Stimulated activated CD4-positive, alpha-beta T cell treated with anti-CD3 and anti-CD28 coated beads, TNF-alpha, amount 100 ng/mL, for 48 hours (primary cell): ENCODE data around the gene ZBTB7C.

Experiments
- DNase-seq, 3 donors: peaks; one replicate each; pipeline ENCODE4 v3.0.0-alpha.2; 2020; ENCODE audit warnings: low read depth in 3 of 3

Gene ZBTB7C

DNA sequence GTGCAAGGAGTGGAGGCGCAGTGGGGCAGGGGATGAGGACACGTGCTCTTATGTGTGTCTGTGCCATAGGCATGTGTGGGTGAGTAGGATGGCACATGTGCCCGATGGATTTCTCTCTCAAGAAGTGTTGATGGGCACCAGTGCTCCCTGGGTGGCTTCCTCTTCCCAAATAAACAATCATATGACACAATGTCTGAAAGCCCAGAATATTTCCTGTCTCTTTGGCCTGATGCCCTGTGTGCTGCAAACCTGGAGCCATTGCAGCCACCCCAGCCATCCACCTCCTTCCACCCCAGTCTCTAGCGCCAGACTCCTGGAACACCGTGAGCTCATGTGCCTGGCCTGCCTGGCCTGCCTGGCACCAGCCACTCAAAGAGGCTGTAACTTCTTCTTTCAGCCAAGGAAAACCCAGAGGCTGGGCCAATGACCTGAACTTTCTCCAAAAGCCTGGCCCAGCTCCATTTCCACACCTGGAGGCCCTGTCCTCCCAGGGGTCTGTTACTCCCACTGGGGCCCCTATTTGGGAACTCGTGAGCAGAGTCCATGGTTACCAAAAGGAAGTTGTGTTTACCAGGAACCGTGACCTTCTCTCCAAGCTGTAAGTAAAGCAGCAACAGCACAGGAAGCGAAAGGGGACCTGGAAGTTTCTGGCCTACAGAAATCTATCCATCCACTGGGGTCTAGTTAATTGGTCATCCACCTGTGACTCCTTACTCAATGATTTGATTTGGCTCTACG lies 9.5 kb upstream of the ZBTB7C start:
- DNase-seq, result no peak

DNA sequence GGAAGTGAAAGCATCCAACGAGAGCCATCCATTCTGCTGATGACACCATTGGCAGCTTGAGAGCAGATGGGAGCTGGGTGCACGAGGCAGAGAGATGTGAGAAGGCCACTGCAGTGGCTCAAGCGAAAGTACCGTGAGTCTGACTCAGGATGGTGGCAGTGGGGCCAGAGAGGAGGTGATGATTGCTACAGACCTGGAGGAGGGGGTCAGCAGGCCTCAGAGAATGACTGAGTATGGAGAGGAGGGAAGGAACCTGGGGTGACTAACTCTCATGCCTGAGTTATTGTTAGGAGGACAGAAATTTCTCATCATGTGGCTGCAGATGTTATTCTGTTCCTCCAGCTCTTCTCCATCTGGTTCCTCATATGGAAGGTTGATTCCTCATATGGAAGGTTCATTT lies 8.8 kb upstream of the ZBTB7C start:
- no peak for DNase-seq

GRCh38 chr18:48413342-48413741 lies 4.2 kb upstream of the ZBTB7C start:
- DNase-seq, result no peak

DNA sequence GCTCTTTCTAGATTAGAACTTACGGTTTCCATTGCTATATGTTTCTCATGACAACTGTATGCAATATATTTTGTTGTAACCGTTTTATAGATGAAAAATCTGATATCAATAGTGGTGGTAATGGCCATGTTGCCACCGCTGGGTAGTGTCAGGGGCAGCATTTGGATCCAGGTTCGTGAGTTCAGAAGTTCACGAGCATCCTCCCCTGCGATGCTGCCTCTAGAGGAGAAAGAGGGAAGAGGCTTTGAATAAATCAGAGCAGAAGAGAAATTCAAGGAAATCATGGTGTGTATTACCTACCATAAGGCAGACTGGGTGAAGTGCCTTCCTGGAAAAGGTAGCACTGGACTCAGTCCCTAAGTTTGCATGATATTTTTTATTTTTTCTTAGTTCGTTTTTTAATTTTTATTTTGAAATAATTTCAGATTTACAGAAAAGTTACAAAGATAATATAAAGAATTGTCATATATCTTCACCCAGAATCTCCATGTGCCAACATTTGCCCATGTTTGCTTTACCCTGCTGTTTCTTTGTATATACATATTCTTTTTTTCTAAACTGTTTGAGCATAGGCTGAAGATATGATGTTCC lies 3.3 kb upstream of the ZBTB7C start:
- no peak for DNase-seq

DNA sequence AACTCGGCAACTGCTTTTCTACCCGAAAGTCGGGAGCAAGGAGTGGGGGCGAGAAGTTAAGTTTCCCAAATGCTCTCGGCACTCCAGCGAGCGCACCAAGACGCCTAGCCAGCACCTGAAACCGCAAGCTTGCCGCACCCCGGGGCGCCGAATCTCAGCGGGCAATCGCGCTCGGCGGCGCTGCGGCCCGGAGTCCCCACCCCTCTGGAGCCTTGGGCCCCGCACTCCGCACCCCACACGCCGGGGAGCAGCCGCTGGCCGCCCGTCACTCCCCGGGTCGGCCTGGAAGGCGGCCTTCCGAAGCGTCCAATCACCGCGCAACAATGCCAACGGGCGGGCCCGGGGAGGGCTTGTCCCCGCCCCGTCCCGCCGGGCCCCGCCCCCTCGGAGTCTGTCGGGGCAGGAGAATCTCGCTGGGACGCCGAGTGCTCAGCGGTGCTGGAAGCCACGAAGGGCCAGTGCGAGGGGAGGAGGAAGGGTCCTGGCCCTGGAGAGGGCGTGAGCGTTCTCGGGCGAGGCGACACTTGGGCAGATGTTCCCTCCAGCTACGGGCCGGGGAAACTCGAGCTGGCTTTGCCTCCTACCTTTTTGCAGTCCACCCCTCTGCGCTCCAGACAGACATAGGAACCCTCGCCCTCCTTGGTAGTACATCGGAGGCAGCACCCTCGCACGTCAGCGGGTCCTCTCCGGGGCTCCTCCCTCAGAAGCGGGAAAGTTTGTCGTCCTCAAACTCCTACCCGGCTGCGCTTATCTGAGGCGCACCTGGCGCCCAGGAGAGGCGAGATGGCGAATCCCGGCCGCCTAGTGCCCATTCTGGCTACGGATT lies 1.1 kb upstream of the ZBTB7C start:
- DNase-seq, result peak; percentile 49 to 86 (median 63)

DNA sequence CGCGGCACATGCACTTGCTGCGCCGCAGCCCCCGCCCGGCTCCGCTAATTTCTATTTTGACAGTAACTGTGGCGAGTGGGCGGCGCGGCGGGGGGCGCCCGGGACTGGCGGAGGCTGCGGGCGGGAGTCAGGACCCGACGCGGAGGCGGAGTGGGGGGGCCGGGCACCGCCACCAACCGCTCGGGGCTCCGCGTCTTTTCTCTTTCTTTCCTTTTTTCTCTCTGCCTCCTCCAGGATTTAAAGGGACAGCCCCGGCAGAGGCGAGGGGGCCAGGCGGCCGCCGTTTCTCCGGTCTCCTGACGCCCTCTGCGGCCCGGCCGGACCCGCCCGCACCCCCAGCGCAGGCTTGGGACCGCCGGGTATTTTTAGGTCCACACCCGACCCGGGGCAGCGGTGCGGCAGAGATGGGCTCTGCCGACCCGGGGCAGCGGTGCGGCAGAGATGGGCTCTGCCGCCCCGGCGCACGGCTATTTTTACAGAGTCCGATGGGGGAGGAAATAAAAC lies 460 bp upstream of the ZBTB7C start:
- no peak for DNase-seq

GRCh38 chr18:48408111-48408726 lies 964 bp downstream of the ZBTB7C start:
- no peak for DNase-seq

DNA sequence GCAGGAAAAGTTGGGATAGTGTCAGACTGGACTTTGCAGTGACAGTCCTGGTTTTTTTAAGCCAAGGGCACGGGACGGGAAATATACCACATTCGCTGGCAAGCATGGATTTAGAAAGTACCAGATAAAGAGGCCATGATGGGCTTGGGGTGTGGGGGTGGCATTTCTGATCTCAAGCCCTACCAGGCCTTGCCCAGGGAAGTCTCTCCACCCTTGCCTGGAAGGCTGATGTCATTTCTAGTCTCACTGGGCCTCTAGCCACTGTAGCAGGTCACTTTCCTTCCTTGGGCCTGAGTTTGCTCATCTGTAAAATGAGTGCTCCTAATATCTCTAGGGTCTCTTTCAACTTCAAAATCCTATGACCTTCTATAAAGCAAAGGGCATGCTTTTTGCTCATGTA lies 1.8 kb downstream of the ZBTB7C start:
- no peak for DNase-seq

GRCh38 chr18:48405978-48406377 lies 3.2 kb downstream of the ZBTB7C start:
- no peak for DNase-seq

DNA sequence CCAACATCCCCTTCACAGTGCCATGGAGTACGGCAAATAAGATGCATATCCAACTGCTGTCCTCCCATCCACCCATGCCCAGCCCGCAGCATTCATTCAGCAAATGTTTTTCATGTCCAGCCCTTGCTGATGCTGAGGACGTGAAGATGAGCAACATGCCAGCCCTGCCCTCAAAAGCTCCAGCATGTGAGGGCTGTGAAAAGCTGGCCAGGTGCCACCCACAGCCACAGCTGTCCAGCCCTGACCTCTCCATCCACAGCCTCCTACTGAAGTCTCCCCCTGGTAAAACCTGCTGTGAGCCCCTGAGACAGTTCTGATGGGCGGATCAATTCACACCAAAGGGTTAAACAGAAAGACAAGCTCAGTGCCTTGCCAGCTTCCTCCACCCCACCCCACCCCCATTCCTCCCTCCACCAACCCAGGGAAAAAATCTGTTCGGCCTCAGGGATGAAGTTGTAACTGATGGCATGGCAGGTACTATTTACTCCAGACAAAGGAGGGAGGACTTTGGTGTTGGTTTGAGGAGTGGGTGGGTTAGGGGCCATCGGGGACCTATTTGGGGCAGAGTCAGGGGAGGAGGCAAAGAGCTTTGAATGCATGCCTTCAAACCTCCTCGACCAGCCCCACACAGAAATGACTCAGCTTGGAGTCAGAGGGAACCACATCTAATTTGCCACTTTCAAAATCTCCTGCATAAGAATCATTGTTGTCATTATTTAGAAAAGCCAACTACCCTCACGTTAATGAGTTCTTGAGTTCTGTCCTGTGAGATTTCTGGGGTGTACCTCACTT lies 4.3 kb downstream of the ZBTB7C start:
- DNase-seq, result no peak

GRCh38 chr18:48402953-48403352 lies 6.2 kb downstream of the ZBTB7C start:
- DNase-seq, result no peak

GRCh38 chr18:48399303-48400075 lies 9.7 kb downstream of the ZBTB7C start:
- no peak for DNase-seq

GRCh38 chr18:48398074-48398473 lies 11.1 kb downstream of the ZBTB7C start:
- DNase-seq, result no peak

DNA sequence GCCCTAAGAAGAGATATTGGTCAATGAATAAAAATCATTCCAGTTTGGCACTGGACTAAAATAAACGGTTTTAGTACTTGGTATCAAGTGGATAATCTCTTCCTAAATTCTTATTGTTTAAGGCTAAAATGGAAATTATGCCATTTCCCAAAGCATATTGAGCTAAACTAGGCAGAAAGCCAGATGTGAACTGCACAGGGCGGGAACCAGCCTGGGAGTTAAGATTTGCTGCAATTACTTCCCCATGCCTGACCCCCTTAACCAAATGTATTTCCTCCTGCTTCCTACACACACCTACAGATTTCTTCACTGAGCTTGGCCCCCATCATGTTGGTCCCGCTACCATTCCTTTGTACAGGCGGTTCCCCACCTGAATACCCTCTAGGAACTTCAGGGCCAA lies 12.2 kb downstream of the ZBTB7C start:
- no peak for DNase-seq

DNA sequence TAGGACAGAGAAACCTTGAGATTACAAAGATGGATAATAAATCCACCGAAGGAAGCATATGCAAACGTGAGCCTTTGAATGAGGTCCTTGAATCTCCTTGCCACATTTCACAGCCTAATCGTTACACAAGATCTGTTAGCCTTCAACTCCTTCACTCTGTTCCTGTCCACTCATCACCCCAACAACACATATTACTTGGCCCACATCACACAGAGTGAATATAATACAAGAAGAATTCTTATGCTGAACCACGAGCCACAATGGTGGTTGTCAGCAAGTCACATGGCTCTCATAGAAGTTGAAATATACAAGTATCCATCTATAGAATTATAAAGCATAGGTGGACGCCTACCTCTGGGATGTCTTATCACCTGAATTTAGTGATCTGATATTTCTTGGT lies 12.6 kb downstream of the ZBTB7C start:
- DNase-seq, result no peak

- DNase-seq, result no peak
Measured at GRCh38 chr18:48395646-48396045, 13.5 kb downstream of the ZBTB7C start.

DNA sequence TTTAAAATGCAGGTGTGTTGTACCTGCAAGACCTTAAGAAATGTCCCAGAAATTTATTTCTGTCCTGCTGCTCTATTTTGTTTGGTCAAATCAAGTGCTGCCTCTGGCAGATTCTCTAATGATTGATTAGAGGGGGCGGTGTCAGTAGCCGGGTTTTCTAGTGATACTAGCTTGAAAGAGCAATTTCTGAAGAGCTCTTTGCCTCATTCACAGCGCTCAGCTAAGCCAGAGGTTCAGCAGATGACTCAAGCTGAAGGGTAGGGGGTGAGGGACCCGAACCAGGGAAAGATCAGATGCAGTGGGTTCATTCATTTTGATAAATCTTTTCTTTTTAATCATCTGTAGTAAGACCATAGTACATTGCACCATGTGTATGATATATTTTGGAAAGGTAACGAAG lies 15.0 kb downstream of the ZBTB7C start:
- DNase-seq, result no peak

GRCh38 chr18:48393776-48394175 lies 15.4 kb downstream of the ZBTB7C start:
- DNase-seq, result no peak

DNA sequence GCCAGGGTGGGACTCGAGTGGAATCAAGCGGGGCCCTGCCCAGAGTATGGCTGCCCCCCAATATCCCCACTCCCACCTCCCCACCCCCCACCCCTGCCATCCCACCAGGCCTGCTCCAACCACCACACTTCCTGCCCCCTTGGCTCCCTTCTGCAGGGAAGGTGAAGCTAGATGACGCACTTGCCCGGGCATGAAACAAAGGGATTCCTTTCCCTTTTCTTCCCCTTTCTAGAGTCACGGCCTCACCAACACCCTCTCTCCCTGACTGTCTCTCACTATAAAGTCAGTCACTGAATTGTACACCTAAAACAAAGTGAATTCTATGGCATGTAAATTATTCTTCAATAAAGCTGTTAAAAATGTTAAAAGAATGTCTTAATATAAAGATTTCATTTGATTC lies 16.0 kb downstream of the ZBTB7C start:
- DNase-seq, result no peak

DNA sequence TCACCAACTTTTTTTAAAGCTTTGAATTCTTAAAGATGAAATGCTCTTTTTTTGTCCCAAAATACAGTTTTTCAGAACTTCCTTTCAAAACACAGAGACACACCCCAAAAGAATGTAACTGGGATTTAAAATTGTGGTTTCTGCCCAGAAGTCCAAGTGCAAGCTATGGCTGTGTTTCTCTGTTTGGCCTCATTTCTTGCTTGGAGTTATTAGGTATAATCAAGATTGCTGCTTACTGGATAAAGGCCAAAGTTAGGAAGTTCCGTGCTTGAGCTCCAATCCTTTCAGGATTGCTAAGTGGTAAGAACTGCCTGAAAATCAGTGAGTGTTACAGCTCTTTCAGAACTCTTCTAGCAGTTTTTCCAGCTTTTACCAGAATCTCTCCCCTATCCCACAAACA lies 16.9 kb downstream of the ZBTB7C start:
- no peak for DNase-seq

DNA sequence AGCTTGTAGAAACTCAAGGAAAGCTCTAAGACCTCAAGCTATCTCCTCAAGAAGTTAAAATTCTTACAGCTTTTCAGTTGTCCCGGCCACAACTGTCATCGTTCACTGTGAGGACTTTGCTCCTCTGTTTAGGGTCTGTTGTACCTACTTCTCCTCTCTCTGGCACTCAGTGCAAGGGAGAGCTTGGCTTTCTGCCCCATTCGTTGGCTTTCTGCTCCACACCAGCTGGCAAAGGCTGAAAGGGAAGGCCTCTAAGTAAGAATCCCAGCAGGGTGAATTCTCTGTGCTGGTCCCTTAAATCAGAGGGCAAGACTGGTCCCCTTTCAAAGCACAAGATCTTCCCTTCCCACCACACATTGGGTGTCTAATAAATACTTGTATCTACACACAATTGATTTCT lies 17.3 kb downstream of the ZBTB7C start:
- DNase-seq, result no peak
